Measurements from ENCODE around the gene ANO8. TPM values are rescaled to one million over a fixed set of nuclear protein-coding genes. Genes with fewer than 3 reads are reported as not detected.

Gene ANO8
- total and polyA plus RNA-seq, 2 of the 13 experiments (the other 11 are each of a cell fraction or from before 2014, with no cell fraction given) = 1.8 to 3.5 TPM

GRCh38 chr19:17305517-17306284 lies 29.0 kb downstream of the ANO8 start, which contains the start of gene MRPL34 (continued):
- no peak for TF ChIP-seq ZNF646 (CRISPR knock-in tag; IDR thresholded peaks at IDR 0.05)
- TF ChIP-seq POLR2AphosphoS5 (IDR thresholded peaks at IDR 0.05; ENCODE audit: low read depth, low read length) = peak; percentile 84
- no peak for TF ChIP-seq RBM22 (optimal IDR thresholded peaks at IDR 0.05; ENCODE audit: low read length)
- TF ChIP-seq SRSF9 (IDR thresholded peaks at IDR 0.05; ENCODE audit: borderline replicate concordance, insufficient read depth, low read depth, low read length, poor library complexity, severe bottlenecking) = no peak
- no peak; the same call in 1 of the 2 replicates for TF ChIP-seq MYNN (CRISPR knock-in tag; IDR thresholded peaks at IDR 0.05; ENCODE audit: low read depth)
- no peak for TF ChIP-seq BHLHE40 (IDR thresholded peaks at IDR 0.05; ENCODE audit: low read length)
- no peak for TF ChIP-seq PTBP1 (IDR thresholded peaks at IDR 0.05; ENCODE audit: low read depth, low read length, poor library complexity, severe bottlenecking)
- TF ChIP-seq KDM6A (CRISPR knock-in tag; IDR thresholded peaks at IDR 0.05; ENCODE audit: low read depth) = no peak
- peak; percentile 96 for TF ChIP-seq CTCF (CRISPR knock-in tag; IDR thresholded peaks at IDR 0.05)
- TF ChIP-seq GRHL1 (CRISPR knock-in tag; conservative IDR thresholded peaks at IDR 0.05) = no peak
- no peak for TF ChIP-seq TGIF2 (CRISPR knock-in tag; IDR thresholded peaks at IDR 0.05)
- TF ChIP-seq FOSL1 (CRISPR knock-in tag; IDR thresholded peaks at IDR 0.05; ENCODE audit: borderline replicate concordance) = no peak
- TF ChIP-seq HOXA9 (CRISPR knock-in tag; IDR thresholded peaks at IDR 0.05; ENCODE audit: borderline replicate concordance) = no peak
- 0 out of 2 replicates have a peak, but pooled peaks have one; percentile 28 for TF ChIP-seq ZFAT (CRISPR knock-in tag; conservative IDR thresholded peaks at IDR 0.05)
- no peak for TF ChIP-seq ZSCAN30 (CRISPR knock-in tag; IDR thresholded peaks at IDR 0.05)
- TF ChIP-seq ZNF878 (CRISPR knock-in tag; IDR thresholded peaks at IDR 0.05) = no peak; the same call in 1 of the 2 replicates
- no peak; the same call in 1 of the 2 replicates for TF ChIP-seq SIX1 (CRISPR knock-in tag; IDR thresholded peaks at IDR 0.05; ENCODE audit: borderline replicate concordance)
- peak; percentile 37; the same call in 1 of the 2 replicates for TF ChIP-seq ZNF614 (CRISPR knock-in tag; IDR thresholded peaks at IDR 0.05; ENCODE audit: borderline replicate concordance)
- no peak for TF ChIP-seq HNF4G (IDR thresholded peaks at IDR 0.05; ENCODE audit: borderline replicate concordance, low read depth, low read length)
- no peak for TF ChIP-seq HNF4G (CRISPR knock-in tag; IDR thresholded peaks at IDR 0.05; ENCODE audit: borderline replicate concordance, low read depth)
